Fibroblast of lung (primary cell): Measurements from ENCODE around the gene INTS11.

Experiments used
- CTCF ChIP-seq, 2 donors: IDR thresholded peaks in 1 of 2; conservative IDR thresholded peaks in 1 of 2; 1 replicate in 1 of 2; 2 replicates in 1 of 2; pipeline ENCODE4 v1.5.1; 2011 to 2012; ENCODE audit warnings: low read length in 2 of 2, control low read depth in 1 of 2, inconsistent platforms in 1 of 2, low read depth in 1 of 2, mild to moderate bottlenecking in 1 of 2
- EZH2 ChIP-seq: IDR thresholded peaks from 2 replicates; pipeline ENCODE4 v1.5.1; 2012; ENCODE audit warnings: low read length, control low read depth, mild to moderate bottlenecking; ENCODE audit errors: missing control alignments

DNA sequence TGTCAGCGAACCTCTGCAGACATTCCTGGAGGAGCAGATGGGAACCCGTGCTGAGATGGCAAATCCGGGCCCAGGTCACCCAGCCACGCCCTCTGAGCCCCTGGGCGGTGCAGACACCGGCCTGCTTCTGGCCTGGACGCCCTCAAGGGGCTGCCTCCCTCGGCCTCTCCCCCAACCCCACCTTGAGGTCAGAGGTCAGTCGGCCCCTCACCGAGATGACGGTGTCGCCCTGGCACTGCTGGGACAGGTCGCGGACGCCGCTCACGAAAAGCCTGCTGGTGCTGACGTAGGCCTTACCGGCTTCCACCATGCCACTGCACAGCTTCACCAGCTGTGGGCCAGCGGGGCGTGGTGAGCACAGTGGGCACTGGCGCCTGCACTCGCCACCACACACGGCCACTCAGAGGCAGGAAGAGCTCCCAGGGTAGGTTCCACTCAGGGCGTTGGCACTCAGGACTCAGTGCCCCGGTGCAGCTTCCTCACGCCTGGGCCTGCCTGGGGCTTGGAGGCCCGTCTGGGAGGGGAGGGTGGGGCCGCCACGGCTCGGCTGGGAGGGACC lies 21.4 kb downstream of the INTS11 start:
- TF ChIP-seq CTCF (conservative IDR thresholded peaks at IDR 0.05 in 1 of 2, IDR thresholded peaks at IDR 0.05 in 1 of 2; ENCODE audit: low read depth in 1 of 2, low read length in 2 of 2) (no peak), EZH2 (no peak)
